ENCODE measurements around the gene GRAMD1A.

The GRAMD1A gene

DNA sequence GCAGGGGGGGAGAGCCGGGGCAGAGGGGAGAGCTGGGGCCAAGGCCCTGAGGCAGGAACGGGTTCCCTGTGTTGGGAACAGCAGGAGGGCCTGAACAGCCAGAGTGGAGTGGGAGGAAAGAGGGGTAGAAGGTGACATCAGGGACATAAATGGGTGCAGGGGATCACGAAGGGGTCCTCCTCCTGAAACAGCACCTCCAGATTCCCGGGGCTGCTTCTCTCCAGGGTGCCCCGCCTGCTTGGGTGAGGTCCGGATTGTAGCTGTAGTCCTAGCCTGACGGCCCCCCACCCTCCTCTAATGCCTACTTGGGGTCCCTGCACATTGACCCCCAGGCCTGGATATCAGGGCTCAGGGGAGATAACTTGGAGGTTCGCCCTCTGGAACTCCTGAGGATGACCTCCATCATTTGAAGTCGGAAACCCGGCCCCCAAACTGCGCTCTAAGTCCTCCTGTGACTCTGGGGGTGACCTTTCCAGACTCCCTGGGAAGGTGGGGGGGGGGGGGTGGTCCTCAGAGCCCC is 29.7 kb downstream of the GRAMD1A start:
- ATAC-seq, result peak; percentile 11
- TF ChIP-seq ZNF565 (CRISPR knock-in tag; conservative IDR thresholded peaks at IDR 0.05; ENCODE audit: low read depth) (no peak), TOX (CRISPR knock-in tag; IDR thresholded peaks at IDR 0.05; ENCODE audit: borderline replicate concordance) (no peak), CSRNP3 (CRISPR knock-in tag; IDR thresholded peaks at IDR 0.05) (peak; percentile 40; the same call in 1 of the 2 replicates), TSHZ2 (CRISPR knock-in tag; IDR thresholded peaks at IDR 0.05) (no peak)

GRCh38 chr19:35030257-35031071 is 30.3 kb downstream of the GRAMD1A start, which contains the start of gene SCN1B:
SCN1B (plus strand) TSS chr19:35030470; CDS start chr19:35030821, 351 bp downstream.
- TF ChIP-seq GLIS3 (CRISPR knock-in tag; IDR thresholded peaks at IDR 0.05), result no peak
- TF ChIP-seq, protein P1, sequence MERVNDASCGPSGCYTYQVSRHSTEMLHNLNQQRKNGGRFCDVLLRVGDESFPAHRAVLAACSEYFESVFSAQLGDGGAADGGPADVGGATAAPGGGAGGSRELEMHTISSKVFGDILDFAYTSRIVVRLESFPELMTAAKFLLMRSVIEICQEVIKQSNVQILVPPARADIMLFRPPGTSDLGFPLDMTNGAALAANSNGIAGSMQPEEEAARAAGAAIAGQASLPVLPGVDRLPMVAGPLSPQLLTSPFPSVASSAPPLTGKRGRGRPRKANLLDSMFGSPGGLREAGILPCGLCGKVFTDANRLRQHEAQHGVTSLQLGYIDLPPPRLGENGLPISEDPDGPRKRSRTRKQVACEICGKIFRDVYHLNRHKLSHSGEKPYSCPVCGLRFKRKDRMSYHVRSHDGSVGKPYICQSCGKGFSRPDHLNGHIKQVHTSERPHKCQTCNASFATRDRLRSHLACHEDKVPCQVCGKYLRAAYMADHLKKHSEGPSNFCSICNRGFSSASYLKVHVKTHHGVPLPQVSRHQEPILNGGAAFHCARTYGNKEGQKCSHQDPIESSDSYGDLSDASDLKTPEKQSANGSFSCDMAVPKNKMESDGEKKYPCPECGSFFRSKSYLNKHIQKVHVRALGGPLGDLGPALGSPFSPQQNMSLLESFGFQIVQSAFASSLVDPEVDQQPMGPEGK (CRISPR knock-in tag; IDR thresholded peaks at IDR 0.05; ENCODE audit: borderline replicate concordance), result no peak
- TF ChIP-seq, protein P2, sequence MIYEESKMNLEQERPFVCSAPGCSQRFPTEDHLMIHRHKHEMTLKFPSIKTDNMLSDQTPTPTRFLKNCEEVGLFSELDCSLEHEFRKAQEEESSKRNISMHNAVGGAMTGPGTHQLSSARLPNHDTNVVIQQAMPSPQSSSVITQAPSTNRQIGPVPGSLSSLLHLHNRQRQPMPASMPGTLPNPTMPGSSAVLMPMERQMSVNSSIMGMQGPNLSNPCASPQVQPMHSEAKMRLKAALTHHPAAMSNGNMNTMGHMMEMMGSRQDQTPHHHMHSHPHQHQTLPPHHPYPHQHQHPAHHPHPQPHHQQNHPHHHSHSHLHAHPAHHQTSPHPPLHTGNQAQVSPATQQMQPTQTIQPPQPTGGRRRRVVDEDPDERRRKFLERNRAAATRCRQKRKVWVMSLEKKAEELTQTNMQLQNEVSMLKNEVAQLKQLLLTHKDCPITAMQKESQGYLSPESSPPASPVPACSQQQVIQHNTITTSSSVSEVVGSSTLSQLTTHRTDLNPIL (CRISPR knock-in tag; IDR thresholded peaks at IDR 0.05; ENCODE audit: low read depth), result no peak
- no peak for TF ChIP-seq CSRNP3 (CRISPR knock-in tag; IDR thresholded peaks at IDR 0.05)
- TF ChIP-seq ZC3H10 (CRISPR knock-in tag; IDR thresholded peaks at IDR 0.05), result no peak
- ATAC-seq, result peak; percentile 81

- TF ChIP-seq TSHZ2 (CRISPR knock-in tag; IDR thresholded peaks at IDR 0.05) (no peak), CSDC2 (CRISPR knock-in tag; IDR thresholded peaks at IDR 0.05) (no peak), ZFP3 (CRISPR knock-in tag; IDR thresholded peaks at IDR 0.05) (no peak), ZC3H10 (CRISPR knock-in tag; IDR thresholded peaks at IDR 0.05) (no peak), ISL1 (CRISPR knock-in tag; IDR thresholded peaks at IDR 0.05) (no peak), BACH2 (CRISPR knock-in tag; IDR thresholded peaks at IDR 0.05; ENCODE audit: borderline replicate concordance) (no peak)
- TF ChIP-seq, protein P2 (CRISPR knock-in tag; IDR thresholded peaks at IDR 0.05; ENCODE audit: low read depth), result no peak
- peak; percentile 13; the same call in 2 of the 3 replicates for ATAC-seq
Measured at GRCh38 chr19:35031072-35031881, 31.2 kb downstream of the GRAMD1A start.
